ENCODE results near the gene BMP7.

DNA sequence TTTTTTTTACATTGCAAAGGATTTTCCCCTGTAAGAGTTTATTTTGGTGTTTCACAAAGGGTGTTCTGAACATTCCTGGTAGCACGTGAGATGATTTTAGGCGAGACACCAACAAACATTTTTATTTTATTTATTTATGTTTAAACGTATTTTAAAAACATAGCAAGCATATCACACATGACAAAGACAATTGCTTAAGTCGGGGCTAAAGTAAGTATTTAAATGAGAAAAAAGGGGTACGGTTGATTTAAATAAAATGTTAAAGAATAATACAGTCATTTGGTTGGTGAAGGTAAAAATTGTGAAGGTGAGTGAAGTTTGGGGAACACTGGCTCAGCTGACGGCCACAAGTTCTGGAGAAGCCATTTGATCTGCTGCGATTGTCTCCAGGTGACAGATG lies 129.7 kb downstream of the BMP7 start:
- TF ChIP-seq, protein P1, sequence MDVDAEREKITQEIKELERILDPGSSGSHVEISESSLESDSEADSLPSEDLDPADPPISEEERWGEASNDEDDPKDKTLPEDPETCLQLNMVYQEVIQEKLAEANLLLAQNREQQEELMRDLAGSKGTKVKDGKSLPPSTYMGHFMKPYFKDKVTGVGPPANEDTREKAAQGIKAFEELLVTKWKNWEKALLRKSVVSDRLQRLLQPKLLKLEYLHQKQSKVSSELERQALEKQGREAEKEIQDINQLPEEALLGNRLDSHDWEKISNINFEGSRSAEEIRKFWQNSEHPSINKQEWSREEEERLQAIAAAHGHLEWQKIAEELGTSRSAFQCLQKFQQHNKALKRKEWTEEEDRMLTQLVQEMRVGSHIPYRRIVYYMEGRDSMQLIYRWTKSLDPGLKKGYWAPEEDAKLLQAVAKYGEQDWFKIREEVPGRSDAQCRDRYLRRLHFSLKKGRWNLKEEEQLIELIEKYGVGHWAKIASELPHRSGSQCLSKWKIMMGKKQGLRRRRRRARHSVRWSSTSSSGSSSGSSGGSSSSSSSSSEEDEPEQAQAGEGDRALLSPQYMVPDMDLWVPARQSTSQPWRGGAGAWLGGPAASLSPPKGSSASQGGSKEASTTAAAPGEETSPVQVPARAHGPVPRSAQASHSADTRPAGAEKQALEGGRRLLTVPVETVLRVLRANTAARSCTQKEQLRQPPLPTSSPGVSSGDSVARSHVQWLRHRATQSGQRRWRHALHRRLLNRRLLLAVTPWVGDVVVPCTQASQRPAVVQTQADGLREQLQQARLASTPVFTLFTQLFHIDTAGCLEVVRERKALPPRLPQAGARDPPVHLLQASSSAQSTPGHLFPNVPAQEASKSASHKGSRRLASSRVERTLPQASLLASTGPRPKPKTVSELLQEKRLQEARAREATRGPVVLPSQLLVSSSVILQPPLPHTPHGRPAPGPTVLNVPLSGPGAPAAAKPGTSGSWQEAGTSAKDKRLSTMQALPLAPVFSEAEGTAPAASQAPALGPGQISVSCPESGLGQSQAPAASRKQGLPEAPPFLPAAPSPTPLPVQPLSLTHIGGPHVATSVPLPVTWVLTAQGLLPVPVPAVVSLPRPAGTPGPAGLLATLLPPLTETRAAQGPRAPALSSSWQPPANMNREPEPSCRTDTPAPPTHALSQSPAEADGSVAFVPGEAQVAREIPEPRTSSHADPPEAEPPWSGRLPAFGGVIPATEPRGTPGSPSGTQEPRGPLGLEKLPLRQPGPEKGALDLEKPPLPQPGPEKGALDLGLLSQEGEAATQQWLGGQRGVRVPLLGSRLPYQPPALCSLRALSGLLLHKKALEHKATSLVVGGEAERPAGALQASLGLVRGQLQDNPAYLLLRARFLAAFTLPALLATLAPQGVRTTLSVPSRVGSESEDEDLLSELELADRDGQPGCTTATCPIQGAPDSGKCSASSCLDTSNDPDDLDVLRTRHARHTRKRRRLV (CRISPR knock-in tag; IDR thresholded peaks at IDR 0.05) = no peak
- no peak for TF ChIP-seq POLR2A (IDR thresholded peaks at IDR 0.05; ENCODE audit: insufficient read depth in 1 of 2, low read depth in 2 of 2, low read length in 2 of 2)
- TF ChIP-seq ZNF644 (CRISPR knock-in tag; IDR thresholded peaks at IDR 0.05; ENCODE audit: low read depth) = no peak
- no peak for TF ChIP-seq SOX5 (CRISPR knock-in tag; IDR thresholded peaks at IDR 0.05; ENCODE audit: borderline replicate concordance)
- TF ChIP-seq, protein P2, sequence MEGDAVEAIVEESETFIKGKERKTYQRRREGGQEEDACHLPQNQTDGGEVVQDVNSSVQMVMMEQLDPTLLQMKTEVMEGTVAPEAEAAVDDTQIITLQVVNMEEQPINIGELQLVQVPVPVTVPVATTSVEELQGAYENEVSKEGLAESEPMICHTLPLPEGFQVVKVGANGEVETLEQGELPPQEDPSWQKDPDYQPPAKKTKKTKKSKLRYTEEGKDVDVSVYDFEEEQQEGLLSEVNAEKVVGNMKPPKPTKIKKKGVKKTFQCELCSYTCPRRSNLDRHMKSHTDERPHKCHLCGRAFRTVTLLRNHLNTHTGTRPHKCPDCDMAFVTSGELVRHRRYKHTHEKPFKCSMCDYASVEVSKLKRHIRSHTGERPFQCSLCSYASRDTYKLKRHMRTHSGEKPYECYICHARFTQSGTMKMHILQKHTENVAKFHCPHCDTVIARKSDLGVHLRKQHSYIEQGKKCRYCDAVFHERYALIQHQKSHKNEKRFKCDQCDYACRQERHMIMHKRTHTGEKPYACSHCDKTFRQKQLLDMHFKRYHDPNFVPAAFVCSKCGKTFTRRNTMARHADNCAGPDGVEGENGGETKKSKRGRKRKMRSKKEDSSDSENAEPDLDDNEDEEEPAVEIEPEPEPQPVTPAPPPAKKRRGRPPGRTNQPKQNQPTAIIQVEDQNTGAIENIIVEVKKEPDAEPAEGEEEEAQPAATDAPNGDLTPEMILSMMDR (CRISPR knock-in tag; IDR thresholded peaks at IDR 0.05) = no peak
